ENCODE results near the gene RXFP3.
A peak's percentile ranks its signal among the peaks of the same experiment; 100 is the strongest.
"Not testable (repeated sequence)": the region's sequence is repeated elsewhere in the genome, so short reads cannot be mapped to it uniquely, and the experiment has no call there.

The RXFP3 gene

DNA sequence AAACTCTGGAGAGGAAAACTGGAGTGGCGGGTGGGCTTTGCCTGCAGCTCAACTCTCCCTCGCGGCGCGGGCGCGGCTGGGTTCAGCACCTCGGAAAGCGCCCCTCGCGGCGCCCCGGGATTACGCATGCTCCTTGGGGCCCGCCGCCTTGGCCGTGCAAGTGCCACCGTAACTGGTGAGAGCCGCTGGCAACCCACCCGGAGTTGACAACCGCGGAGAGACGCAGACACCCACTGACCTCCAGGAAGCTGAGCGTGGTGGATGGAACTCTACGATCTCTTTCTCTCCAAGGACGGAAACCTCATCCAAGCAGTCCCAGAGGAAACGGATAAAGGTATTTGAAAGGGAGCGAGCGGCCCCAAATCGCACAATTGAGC, 194 bp upstream of the RXFP3 start:
- peak; percentile 4 for DNase-seq (ENCODE audit: low read depth, low spot score)

DNA sequence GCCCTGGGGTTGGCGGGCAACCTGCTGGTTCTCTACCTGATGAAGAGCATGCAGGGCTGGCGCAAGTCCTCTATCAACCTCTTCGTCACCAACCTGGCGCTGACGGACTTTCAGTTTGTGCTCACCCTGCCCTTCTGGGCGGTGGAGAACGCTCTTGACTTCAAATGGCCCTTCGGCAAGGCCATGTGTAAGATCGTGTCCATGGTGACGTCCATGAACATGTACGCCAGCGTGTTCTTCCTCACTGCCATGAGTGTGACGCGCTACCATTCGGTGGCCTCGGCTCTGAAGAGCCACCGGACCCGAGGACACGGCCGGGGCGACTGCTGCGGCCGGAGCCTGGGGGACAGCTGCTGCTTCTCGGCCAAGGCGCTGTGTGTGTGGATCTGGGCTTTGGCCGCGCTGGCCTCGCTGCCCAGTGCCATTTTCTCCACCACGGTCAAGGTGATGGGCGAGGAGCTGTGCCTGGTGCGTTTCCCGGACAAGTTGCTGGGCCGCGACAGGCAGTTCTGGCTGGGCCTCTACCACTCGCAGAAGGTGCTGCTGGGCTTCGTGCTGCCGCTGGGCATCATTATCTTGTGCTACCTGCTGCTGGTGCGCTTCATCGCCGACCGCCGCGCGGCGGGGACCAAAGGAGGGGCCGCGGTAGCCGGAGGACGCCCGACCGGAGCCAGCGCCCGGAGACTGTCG, 976 bp downstream of the RXFP3 start:
- DNase-seq (ENCODE audit: low read depth, low spot score) = no peak

DNA sequence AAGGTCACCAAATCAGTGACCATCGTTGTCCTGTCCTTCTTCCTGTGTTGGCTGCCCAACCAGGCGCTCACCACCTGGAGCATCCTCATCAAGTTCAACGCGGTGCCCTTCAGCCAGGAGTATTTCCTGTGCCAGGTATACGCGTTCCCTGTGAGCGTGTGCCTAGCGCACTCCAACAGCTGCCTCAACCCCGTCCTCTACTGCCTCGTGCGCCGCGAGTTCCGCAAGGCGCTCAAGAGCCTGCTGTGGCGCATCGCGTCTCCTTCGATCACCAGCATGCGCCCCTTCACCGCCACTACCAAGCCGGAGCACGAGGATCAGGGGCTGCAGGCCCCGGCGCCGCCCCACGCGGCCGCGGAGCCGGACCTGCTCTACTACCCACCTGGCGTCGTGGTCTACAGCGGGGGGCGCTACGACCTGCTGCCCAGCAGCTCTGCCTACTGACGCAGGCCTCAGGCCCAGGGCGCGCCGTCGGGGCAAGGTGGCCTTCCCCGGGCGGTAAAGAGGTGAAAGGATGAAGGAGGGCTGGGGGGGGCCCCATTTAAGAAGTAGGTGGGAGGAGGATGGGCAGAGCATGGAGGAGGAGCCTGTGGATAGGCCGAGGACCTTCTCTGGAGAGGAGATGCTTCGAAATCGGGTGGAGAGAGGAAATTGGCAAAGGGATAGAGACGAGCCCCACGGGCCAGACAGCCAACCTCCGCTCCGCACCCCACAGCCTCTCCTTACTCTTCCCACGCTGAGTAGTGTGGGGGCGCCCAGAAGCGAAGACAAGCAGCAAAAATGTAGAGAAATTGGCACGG, 1.7 kb downstream of the RXFP3 start:
- no peak for DNase-seq (ENCODE audit: low read depth, low spot score)

DNA sequence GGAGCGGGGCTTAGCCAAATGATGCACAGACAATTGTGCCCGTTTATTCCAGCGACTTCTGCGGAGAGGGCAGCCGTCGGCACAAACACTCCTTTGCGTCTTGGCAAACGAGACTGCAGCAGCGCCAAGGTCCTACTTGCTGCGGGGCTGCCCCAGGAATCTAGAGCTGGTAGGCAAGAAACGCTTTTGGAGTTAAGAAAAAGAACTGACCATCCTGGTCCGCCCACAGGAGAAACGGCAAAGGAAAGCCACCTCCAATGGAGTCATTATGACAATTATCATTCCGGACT, 2.3 kb downstream of the RXFP3 start:
- no peak for DNase-seq (ENCODE audit: low read depth, low spot score)

DNA sequence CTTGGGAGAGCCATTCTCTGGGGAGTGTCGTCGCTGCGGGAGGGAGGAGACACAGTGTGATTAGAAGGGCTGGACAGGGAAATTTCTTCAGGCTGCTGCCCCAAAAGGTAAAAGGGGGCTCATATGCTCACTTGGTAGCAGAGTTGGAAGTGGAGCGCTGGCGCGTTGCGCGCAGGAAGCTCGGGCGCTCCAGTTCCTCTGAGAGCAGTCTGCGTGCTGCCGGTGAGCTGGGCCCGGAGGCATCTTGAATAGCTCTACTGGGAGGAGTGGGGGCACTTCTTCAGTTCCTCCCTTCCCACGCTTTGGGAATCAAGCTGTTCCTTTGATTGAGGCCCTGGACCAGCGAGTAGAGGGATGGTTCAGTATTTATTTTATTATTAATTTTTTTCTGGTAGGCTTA, 2.7 kb downstream of the RXFP3 start:
- no peak for DNase-seq (ENCODE audit: low read depth, low spot score)

DNA sequence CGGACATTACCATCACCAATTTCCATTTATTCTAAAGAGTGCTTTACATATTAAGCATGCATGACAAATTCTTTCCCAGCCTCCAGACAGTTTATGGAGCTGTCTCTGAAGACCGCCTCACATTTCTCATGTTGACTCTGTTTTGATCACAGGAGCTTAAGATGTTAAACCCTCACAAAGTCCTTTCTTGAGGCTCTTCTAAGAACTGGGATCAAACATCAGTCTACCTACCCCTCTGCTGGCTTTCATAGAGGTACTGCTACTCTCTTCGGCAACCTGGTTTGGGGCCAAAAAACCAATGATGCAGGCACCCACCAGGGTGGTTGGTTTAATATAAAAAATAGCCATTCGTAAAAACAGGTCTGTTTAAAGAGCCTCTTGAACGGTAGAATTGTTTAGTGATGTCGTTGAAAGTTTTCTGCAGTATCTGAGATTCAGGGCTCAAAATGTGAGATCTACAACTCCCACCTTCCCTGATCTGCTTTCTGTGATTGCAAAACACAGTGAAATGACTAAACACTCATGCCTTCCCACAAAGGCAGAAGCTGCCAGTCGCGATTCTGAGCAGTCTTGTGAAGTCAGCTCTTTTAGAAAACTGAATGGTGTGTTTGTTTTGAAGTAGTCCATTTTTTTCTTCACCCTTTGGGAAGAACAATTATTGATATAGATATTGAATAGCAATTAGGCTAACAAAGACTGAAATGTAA, 3.5 kb downstream of the RXFP3 start:
- no peak for DNase-seq (ENCODE audit: low read depth, low spot score)

DNA sequence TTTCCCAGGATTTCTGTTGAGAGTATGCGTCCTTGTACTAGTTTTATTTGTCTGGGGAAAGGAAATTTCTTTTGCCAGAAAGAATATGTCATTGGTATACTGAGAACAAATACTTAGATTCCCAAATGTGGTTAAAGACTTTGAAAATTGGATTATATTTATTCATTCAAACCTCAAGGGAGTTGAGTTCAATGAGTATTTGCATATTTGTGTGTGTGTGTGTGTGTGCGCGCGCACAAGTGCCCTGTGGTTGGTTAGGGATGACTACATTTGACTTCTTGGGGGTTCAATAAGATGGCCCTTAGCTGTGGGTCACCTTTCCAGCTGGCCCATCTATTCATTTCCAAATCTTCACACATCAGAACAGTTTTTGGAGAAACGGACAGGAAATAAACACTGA, 4.9 kb downstream of the RXFP3 start:
- DNase-seq (ENCODE audit: low read depth, low spot score) = no peak

DNA sequence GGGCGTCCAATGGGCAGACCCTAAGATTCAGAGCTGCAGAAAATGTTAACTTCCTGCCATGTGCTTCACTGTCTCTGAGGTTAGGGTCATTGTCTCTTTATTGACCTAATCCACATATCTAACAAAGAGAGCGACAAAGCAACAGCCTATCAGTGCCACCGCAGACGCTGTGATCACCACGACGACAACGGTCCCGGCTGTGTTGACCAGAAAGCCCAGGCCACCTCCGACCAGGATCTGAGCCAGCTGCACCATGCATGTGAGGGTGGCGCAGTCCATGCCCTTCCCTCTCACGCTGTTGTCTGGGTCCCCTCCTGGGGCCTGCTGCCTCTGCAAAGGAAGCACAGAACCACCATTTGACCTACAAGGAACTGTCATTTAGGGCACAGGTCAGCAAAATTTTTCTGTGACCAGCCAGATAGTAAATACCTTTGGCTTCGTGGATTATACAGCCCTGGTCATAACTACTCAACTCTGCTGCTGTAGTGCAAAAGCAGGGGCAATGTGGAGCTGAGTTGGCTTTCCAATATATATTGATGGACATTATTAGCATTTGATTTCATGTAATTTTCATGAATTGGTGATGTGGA, 8.5 kb downstream of the RXFP3 start:
- DNase-seq (ENCODE audit: low read depth, low spot score) = no peak

DNA sequence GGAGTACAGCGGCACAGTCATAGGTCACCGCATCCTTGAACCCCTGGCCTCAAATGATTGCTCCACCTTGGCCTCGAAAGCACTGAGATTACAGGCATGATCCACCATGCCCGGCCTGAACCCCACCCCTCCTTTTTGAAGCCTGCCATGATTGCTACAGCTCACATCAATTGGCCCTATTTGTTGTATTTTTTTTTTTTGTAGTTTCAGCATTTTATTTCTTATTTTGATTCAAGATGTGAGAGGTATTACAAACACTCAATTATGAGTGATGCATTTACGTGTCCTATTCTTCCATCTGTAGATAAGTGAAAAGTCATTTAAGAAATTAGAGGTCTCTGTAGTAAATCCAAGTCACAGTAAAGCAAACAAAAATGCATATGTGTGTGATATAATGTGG, 16.0 kb downstream of the RXFP3 start:
- not testable (repeated sequence) for DNase-seq (ENCODE audit: low read depth, low spot score)

DNA sequence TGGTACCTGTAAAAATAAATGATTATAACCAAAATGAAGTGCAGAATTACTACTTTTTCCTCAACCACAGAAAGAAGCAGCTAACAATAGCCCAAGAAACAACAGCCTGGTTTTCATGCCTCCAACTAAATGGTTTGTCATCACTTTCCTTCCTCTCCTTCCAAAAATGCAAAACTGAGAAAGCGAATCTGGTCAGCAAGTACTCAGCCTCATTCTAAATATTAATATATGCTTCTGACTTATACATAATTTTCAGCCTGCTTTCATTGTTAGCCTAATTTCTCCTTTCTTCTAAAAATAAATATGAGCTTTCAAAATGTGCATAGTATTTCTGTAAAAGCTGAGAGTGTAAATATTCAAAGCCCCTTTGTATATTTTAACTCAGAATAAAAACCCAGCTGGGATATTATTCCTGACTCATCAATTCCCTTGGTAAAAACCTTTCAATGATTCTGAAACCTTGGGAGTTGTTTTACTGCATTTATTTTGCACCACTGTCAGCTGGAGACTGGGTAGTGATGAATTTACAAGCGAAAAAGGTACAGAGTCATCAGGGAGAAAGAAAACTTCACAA, 21.5 kb downstream of the RXFP3 start:
- DNase-seq (ENCODE audit: low read depth, low spot score) = no peak

DNA sequence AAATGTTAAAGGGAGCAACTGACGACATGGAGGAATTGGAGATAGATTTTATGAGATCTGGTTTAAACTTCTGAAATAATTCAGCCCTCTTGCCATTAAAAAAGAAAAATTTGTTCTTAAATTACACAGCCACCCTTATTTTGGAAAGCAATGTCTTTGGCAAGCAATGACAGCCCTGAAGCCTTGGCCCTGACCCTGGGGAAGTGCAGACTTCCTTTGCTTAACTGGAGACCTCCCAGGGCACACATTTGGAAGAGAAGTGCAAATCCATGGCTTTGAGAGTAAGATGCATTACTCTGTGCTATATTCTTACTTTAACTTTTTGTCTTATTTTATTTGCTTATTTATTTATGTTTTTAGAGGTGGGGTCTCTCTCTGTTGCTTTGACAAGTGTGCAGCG, 22.0 kb downstream of the RXFP3 start:
- DNase-seq (ENCODE audit: low read depth, low spot score) = no peak

DNA sequence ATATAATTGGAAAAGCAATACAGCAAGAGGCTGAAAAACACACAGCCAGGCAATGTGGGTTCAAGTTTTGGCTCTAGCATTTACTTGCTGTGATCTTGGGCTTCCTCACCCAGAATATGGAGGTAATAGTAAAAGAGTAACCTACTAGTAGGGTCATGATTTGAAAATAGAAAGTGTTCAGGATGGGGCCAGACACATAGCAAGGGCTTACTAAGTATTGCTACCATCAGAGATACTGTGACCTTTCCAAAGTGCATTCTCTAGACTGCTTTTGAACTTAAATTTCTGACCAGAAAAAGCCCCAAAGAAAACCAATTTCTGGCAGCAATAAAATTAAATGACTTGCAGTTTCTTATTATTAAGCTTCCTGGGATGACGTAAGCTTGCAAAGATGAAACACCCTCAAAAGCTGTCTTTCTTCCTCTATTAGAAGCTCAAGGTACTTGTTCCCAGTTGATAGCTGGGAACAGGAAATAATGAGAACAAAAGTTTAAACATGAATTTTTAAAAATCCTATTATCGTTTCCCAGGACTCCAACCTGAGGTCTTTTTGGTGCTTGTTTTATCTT, 28.0 kb downstream of the RXFP3 start:
- no peak for DNase-seq (ENCODE audit: low read depth, low spot score)

DNA sequence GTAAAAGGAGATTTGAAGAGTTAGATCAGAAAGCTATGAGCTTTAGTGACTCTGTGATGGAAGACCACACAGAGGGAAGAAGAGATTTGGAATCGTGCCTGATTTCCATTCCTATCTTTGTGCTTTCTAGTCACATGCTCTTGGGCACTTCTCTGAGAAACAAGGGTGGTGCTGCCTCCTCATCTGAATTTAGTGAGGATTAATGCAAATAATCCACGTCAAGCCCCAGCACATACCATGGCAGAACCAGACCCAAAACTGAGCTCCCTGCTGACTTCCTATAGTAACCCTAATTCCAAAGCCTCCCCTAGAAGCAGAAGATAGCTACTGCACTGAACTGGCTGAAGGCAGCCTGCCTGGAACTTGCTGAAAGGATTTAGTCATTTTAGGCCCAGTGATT, 30.6 kb downstream of the RXFP3 start:
- no peak for DNase-seq (ENCODE audit: low read depth, low spot score)

DNA sequence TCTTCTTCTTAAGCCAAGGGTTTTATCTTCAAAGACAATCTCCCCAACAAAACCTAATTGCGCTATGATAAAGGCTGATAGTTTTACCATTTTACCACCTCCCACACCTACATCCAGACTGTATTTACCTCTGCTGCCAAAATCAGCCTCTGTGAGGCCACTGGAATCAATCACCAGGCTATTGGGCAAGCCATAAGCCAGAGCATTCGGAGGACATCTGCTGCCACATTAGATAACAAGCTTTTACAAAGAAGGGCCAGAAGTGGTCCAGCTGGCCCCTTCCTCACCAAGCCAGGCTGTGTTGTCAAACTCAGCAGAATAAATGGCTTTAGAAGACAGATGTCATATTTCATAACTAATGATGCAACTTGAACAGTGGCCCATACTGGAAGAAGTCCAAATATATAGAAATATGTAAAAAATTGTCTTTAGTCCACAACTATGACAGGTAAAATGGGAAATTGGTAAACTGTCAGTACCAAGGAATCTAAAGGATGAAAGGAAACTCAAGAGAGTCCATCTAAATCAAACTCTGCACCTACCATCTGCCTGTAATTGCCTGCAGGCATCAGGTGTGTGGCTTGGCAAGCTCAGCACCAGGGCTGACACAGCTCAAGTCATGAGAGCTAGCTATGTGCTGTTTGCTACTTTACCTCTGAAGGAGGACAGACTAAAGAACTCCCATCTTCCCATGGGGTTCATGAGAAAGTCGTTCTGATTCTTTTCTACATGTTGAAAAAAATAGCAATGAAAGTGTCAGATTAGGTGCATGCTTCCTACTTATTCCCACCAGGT, 32.2 kb downstream of the RXFP3 start:
- no peak for DNase-seq (ENCODE audit: low read depth, low spot score)

DNA sequence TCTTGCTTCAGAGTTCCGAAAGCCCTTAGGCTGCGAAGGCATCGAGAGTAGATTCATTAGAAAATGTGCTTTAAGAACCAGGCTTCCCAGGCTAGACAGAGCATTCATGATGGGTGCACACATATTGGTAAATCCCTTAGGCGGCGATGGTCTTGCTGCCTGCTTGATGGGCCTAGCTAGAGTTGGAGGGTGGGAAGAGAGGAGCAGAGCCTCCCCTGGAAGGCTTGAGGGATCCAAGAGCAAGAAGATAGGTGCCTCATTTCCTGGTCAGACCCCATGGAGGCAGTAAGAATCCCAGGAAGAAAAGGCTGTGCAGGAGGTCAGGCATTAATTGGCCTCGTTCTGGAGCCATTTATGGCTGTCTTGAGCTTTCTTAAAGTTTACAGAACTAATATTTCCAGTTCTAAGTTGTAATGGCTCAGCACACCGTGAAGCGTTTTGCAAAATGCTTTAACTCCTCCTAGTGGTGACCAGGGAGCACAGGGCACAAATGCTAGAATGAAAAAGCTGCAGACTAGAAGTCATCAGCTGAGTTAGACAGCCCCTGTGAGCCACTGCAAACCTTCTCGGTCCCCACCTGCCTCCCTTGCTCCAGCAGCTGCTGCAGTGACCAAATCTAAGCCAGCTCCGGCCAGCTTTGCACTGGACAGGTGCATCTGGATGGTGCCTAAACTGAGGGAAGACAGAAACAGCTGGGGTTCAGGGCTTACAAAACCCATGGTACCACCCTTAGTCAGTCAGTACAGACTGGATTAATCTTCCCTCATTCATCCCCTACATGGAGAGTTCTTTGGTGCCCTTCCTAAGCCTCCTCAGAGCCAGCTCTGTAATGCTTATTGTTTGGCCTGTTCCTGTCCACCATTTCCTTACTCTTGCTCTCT, 33.6 kb downstream of the RXFP3 start:
- DNase-seq (ENCODE audit: low read depth, low spot score) = no peak

DNA sequence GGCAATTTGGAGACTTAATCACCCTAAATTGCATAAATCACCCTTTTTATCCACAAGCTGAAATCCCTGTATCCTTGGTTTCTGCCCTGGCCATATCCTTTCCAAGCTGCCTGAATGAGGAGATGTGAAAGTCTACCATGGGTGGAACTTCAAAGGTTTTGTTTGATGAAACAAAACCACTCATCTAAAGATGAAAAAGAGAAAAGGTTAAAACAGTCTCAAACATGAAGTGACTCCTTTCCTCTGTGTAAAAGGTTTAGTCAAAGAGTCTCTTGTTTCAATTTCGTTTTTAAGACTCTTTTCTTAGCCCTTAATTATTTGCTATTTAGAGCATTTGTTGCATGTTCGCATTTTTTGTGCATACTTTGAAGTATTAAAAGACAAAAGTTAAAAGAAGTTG, 37.1 kb downstream of the RXFP3 start:
- no peak for DNase-seq (ENCODE audit: low read depth, low spot score)

DNA sequence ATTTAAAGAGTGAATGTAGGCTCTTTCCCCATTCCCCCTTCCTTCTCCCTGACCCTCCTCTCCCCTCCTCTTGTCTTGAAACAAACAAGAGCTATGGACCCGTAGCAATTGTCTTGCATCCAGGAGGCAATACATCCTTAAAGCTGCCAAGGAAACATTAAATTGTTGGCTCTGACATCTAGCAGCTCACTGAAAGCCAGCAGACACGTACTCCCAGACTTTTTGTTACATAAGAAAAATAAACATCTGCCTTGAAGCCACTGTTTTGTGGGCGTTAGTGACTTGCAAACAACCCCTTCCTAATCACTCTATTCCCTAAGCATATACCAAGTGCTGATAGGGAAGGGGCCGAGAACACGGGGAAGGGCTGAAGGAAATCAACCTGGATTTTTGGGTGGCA, 39.7 kb downstream of the RXFP3 start:
- no peak for DNase-seq (ENCODE audit: low read depth, low spot score)

DNA sequence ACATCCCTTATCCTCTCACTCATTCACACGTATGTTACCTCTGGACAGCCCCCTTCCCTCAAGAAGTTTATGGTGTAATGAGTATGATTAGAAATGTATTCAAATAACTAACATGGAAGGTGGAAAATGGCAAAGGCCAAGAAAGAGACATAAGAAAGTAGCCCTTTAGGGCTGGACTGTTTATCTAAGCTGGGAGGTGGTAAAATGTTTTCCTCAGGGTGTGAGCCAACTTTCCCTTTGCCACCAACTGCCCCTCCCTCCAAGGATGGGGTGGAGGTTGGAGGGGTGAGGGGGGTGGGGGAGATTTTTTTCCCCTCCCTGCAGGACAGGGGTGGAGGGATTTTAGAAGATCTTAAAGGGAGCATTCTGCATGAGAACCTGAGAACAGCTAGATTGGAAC, 40.1 kb downstream of the RXFP3 start:
- DNase-seq (ENCODE audit: low read depth, low spot score) = no peak

DNA sequence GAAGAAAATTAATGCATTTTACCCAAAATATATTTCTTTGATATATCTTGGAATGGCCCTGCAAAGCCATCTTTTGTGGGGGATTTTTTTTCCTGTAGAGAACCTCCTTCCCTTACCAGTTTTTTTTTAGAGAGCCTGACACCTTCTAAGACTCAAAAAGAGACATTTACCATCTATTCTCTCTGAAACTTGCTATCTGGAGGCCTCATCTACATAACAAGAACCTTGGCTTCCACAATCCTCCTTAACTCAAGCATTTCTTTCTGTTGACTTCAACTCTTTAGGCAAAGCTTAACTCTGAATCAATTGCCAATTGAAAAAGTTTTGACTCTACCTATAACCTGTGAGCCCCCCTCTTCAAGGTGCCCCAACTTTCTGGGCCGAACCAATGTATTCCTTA, 42.1 kb downstream of the RXFP3 start:
- DNase-seq (ENCODE audit: low read depth, low spot score) = no peak

DNA sequence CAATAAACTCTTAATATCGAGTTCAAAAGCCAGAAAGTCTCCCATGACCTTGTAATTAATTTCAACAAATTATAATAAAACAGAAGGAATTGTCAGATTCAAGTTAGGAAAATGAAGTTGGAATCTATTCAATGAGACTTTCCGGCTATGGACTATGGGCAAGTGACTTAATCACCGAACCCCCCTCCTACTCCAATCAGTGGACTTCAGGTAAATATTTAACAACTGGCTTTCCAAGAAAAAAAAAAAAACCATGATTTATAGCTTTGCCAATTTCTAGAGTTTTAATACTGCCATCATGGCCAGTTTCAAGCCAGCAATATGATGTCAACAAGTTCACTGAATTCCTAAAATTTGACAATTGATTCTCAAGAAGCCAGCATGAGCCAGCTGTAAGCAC, 43.8 kb downstream of the RXFP3 start:
- no peak for DNase-seq (ENCODE audit: low read depth, low spot score)

Measured in activated naive CD8-positive, alpha-beta T cell treated with anti-CD3 and anti-CD28 coated beads, Interleukin-2, amount 50 U/mL, for 16 hours (primary cell).